H9 (cell line): ENCODE data around the gene CFC1. TPM values are rescaled to one million over a fixed set of nuclear protein-coding genes. Genes with fewer than 3 reads are reported as not detected.
"Not testable (repeated sequence)": the region's sequence is repeated elsewhere in the genome, so short reads cannot be mapped to it uniquely, and the experiment has no call there.

Experiments used
- DNase-seq: peaks from one replicate; pipeline ENCODE4 v3.0.0-alpha.2; 2017
- H2AFZ ChIP-seq: one replicate; pipeline ENCODE4 v1.6.1; 2013; ENCODE audit warnings: mild to moderate bottlenecking, low read length, control low read depth, moderate library complexity
- H2AK5ac ChIP-seq: 2 replicates; pipeline ENCODE4 v1.6.1; 2013; ENCODE audit warnings: low read length, control low read depth, mixed read lengths; ENCODE audit not compliant: insufficient read length
- H2BK120ac ChIP-seq: one replicate; pipeline ENCODE4 v1.6.1; 2013; ENCODE audit warnings: low read depth, mild to moderate bottlenecking, low read length, control low read depth, inconsistent platforms; ENCODE audit not compliant: poor library complexity, severe bottlenecking
- H2BK12ac ChIP-seq: 2 replicates; pipeline ENCODE4 v1.6.1; 2013; ENCODE audit warnings: low read length, control low read depth, mixed read lengths, low read depth; ENCODE audit not compliant: insufficient read length
- H2BK15ac ChIP-seq: 2 replicates; pipeline ENCODE4 v1.6.1; 2013; ENCODE audit warnings: low read depth, low read length, control low read depth
- H2BK20ac ChIP-seq: one replicate; pipeline ENCODE4 v1.6.1; 2013; ENCODE audit warnings: low read depth, mild to moderate bottlenecking, low read length, control low read depth, inconsistent platforms; ENCODE audit not compliant: poor library complexity, severe bottlenecking
- H2BK5ac ChIP-seq: 2 replicates; pipeline ENCODE4 v1.6.1; 2013; ENCODE audit warnings: low read length, control low read depth, mixed read lengths; ENCODE audit not compliant: insufficient read length
- H3K14ac ChIP-seq: 2 replicates; pipeline ENCODE4 v1.6.1; 2013; ENCODE audit warnings: low read length, control low read depth; ENCODE audit not compliant: insufficient read depth
- H3K18ac ChIP-seq: 2 replicates; pipeline ENCODE4 v1.6.1; 2013; ENCODE audit warnings: low read depth, mild to moderate bottlenecking, mixed read lengths, low read length, control low read depth; ENCODE audit not compliant: insufficient read length
- H3K23ac ChIP-seq: 2 replicates; pipeline ENCODE4 v1.6.1; 2013; ENCODE audit warnings: low read length, control low read depth, mixed read lengths, low read depth; ENCODE audit not compliant: insufficient read length
- H3K23me2 ChIP-seq: 2 replicates; pipeline ENCODE4 v1.6.1; 2013; ENCODE audit warnings: low read depth, mild to moderate bottlenecking, mixed read lengths, low read length, control low read depth; ENCODE audit not compliant: insufficient read length, poor library complexity, severe bottlenecking
- H3K27ac ChIP-seq: 2 replicates; pipeline ENCODE4 v1.5.1; 2013; ENCODE audit warnings: low read length, control low read depth, mixed read lengths, low read depth; ENCODE audit not compliant: insufficient read length
- H3K27me3 ChIP-seq: 2 replicates; pipeline ENCODE4 v1.6.1; 2013; ENCODE audit warnings: low read length, control low read depth, inconsistent platforms; ENCODE audit not compliant: insufficient read depth
- H3K4ac ChIP-seq: 2 replicates; pipeline ENCODE4 v1.6.1; 2013; ENCODE audit warnings: low read depth, mild to moderate bottlenecking, control low read depth, inconsistent platforms, low read length, moderate library complexity
- H3K4me1 ChIP-seq: 2 replicates; pipeline ENCODE4 v1.6.1; 2013; ENCODE audit warnings: low read length, control low read depth, inconsistent platforms; ENCODE audit not compliant: insufficient read depth
- H3K4me2 ChIP-seq: 2 replicates; pipeline ENCODE4 v1.6.1; 2013; ENCODE audit warnings: low read length, control low read depth, mixed read lengths; ENCODE audit not compliant: insufficient read length, insufficient read depth
- H3K56ac ChIP-seq: 2 replicates; pipeline ENCODE4 v1.6.1; 2013; ENCODE audit warnings: low read depth, mild to moderate bottlenecking, mixed read lengths, low read length, control low read depth; ENCODE audit not compliant: insufficient read length
- H3K79me1 ChIP-seq: 2 replicates; pipeline ENCODE4 v1.6.1; 2013; ENCODE audit warnings: low read depth, mild to moderate bottlenecking, moderate library complexity, low read length, control low read depth, inconsistent platforms; ENCODE audit not compliant: insufficient read depth, poor library complexity, severe bottlenecking
- H3K79me2 ChIP-seq: 2 replicates; pipeline ENCODE4 v1.6.1; 2013; ENCODE audit warnings: low read length, control low read depth, inconsistent platforms; ENCODE audit not compliant: insufficient read depth
- H3K9ac ChIP-seq: 2 replicates; pipeline ENCODE4 v1.6.1; 2013; ENCODE audit warnings: low read length, control low read depth, mixed read lengths; ENCODE audit not compliant: insufficient read length; ENCODE audit errors: extremely low read depth
- H3K9me3 ChIP-seq: one replicate; pipeline ENCODE4 v1.6.1; 2013; ENCODE audit warnings: low read depth, low read length, inconsistent platforms; ENCODE audit not compliant: control insufficient read depth
- H3T11ph ChIP-seq: one replicate; pipeline ENCODE4 v1.6.1; 2013; ENCODE audit warnings: mild to moderate bottlenecking, low read length, control low read depth, inconsistent platforms
- H4K20me1 ChIP-seq: one replicate; pipeline ENCODE4 v1.6.1; 2013; ENCODE audit not compliant: control insufficient read depth, insufficient read length, insufficient read depth
- H4K5ac ChIP-seq: 2 replicates; pipeline ENCODE4 v1.6.1; 2013; ENCODE audit warnings: low read depth, mild to moderate bottlenecking, mixed read lengths, low read length, control low read depth; ENCODE audit not compliant: insufficient read length
- H4K8ac ChIP-seq: replicated peaks from 2 replicates; pipeline ENCODE4 v1.6.1; 2013; ENCODE audit warnings: low read length, control low read depth, mixed read lengths, low read depth; ENCODE audit not compliant: insufficient read length
- H4K91ac ChIP-seq: 2 replicates; pipeline ENCODE4 v1.6.1; 2013; ENCODE audit warnings: low read depth, mild to moderate bottlenecking, moderate library complexity, mixed read lengths, low read length, control low read depth; ENCODE audit not compliant: insufficient read length
- H3K27ac Mint-ChIP-seq, 3 experiments: 2 replicates in 2 of 3; 3 replicates in 1 of 3; pipeline ENCODE4 v1.8.0; 2020 to 2021; ENCODE audit warnings: mixed read lengths in 3 of 3, mild to moderate bottlenecking in 1 of 3, moderate library complexity in 1 of 3
- H3K27me3 Mint-ChIP-seq: 2 replicates; pipeline ENCODE4 v1.8.0; 2021; ENCODE audit warnings: low read depth, mild to moderate bottlenecking, moderate library complexity, mixed read lengths
- H3K36me3 Mint-ChIP-seq, 3 experiments: 2 replicates in 2 of 3; 3 replicates in 1 of 3; pipeline ENCODE4 v1.8.0; 2020 to 2021; ENCODE audit warnings: low read depth in 3 of 3, mixed read lengths in 3 of 3; ENCODE audit not compliant: insufficient read depth in 1 of 3
- H3K4me1 Mint-ChIP-seq, 2 experiments: 2 replicates each; pipeline ENCODE4 v1.8.0; 2020; ENCODE audit warnings: mixed read lengths in 2 of 2
- H3K4me3 Mint-ChIP-seq, 2 experiments: 2 replicates in 1 of 2; 3 replicates in 1 of 2; pipeline ENCODE4 v1.8.0; 2020 to 2021; ENCODE audit warnings: mild to moderate bottlenecking in 2 of 2, mixed read lengths in 2 of 2, moderate library complexity in 1 of 2
- H3K9me3 Mint-ChIP-seq, 2 experiments: 2 replicates in 1 of 2; 3 replicates in 1 of 2; pipeline ENCODE4 v1.8.0; 2020; ENCODE audit warnings: mild to moderate bottlenecking in 2 of 2, mixed read lengths in 2 of 2, moderate library complexity in 1 of 2
- WGBS: extraction: QIAGEN DNeasy Blood & Tissue Kit; methylation state at CpG from one replicate; pipeline ENCODE4 v1.1.7; 2013; ENCODE audit warnings: missing lambda C conversion rate, low lambda C conversion rate, mixed read lengths; ENCODE audit not compliant: insufficient read length; ENCODE audit errors: extremely low coverage; 5-methylcytosine and 5-hydroxymethylcytosine counted together
- total RNA-seq: library from RNA; stranded (reverse); gene quantifications from 2 replicates; pipeline ENCODE4 v1.2.1, GENCODE V29; 2021

CFC1 gene
- total RNA-seq, 1 experiment from 2014 or later = 0.22 TPM

- not testable (repeated sequence) for H4K20me1 ChIP-seq, H2BK12ac ChIP-seq, H3K9me3 ChIP-seq, H4K91ac ChIP-seq, H3K9ac ChIP-seq, H3K27ac ChIP-seq, H3K23me2 ChIP-seq, H2BK15ac ChIP-seq, H3K36me3 Mint-ChIP-seq, H3K18ac ChIP-seq, H3K4me1 Mint-ChIP-seq, H3K79me1 ChIP-seq, H3T11ph ChIP-seq, H3K4ac ChIP-seq, H3K4me2 ChIP-seq, H4K5ac ChIP-seq, H4K8ac ChIP-seq, H3K27ac Mint-ChIP-seq, H3K27me3 ChIP-seq, H3K4me1 ChIP-seq, H2BK120ac ChIP-seq, H3K23ac ChIP-seq, H2AFZ ChIP-seq, DNase-seq, H3K4me3 Mint-ChIP-seq, H3K56ac ChIP-seq, H3K27me3 Mint-ChIP-seq, H3K14ac ChIP-seq, H2BK20ac ChIP-seq, H3K79me2 ChIP-seq, H3K9me3 Mint-ChIP-seq, H2BK5ac ChIP-seq, H2AK5ac ChIP-seq
- no CpG with 5 or more reads among the region's 8 CpGs for WGBS
Observed at GRCh38 chr2:130556441-130556840, 42.9 kb downstream of the CFC1 start.

- not testable (repeated sequence) for H2BK12ac ChIP-seq, H4K20me1 ChIP-seq, H2BK120ac ChIP-seq, H3K4me1 Mint-ChIP-seq, H2BK15ac ChIP-seq, H3K27me3 Mint-ChIP-seq, H3K23me2 ChIP-seq, H3K18ac ChIP-seq, H3K4me2 ChIP-seq, H3T11ph ChIP-seq, H2BK5ac ChIP-seq, H3K79me2 ChIP-seq, H2AFZ ChIP-seq, H3K79me1 ChIP-seq, H3K4me1 ChIP-seq, H3K27me3 ChIP-seq, H3K23ac ChIP-seq, DNase-seq, H2BK20ac ChIP-seq, H3K27ac ChIP-seq, H4K5ac ChIP-seq, H4K91ac ChIP-seq, H3K4ac ChIP-seq, H3K27ac Mint-ChIP-seq, H3K56ac ChIP-seq, H3K9me3 ChIP-seq, H3K9ac ChIP-seq, H2AK5ac ChIP-seq, H3K4me3 Mint-ChIP-seq, H3K14ac ChIP-seq, H3K9me3 Mint-ChIP-seq, H4K8ac ChIP-seq, H3K36me3 Mint-ChIP-seq
- WGBS = no CpG with 5 or more reads among the region's 4 CpGs
Observed at GRCh38 chr2:130554178-130554577, 45.2 kb downstream of the CFC1 start.
